HAP-1 (cell line): ENCODE measurements around the gene P4HTM.
"Not testable (repeated sequence)": the region's sequence is repeated elsewhere in the genome, so short reads cannot be mapped to it uniquely, and the experiment has no call there.

Experiments
- DNase-seq, 2 experiments: peaks; one replicate each; pipeline ENCODE4 v3.0.0-alpha.2; 2016 to 2020; ENCODE audit warnings: low spot score in 2 of 2
- H3K27me3 ChIP-seq: fragments of 250-450 bp; sonication (Bioruptor Pico); 2 replicates; pipeline ENCODE4 v1.5.1; 2020; ENCODE audit warnings: low read depth, mild to moderate bottlenecking, moderate library complexity
- H3K36me3 ChIP-seq: fragments of 250-450 bp; sonication (Bioruptor Pico); replicated peaks from 2 replicates; pipeline ENCODE4 v1.5.1; 2020; ENCODE audit warnings: mild to moderate bottlenecking
- H3K4me1 ChIP-seq: fragments of 250-450 bp; sonication (Bioruptor Pico); 2 replicates; pipeline ENCODE4 v1.5.1; 2020; ENCODE audit warnings: mild to moderate bottlenecking
- H3K4me3 ChIP-seq: fragments of 250-450 bp; sonication (Bioruptor Pico); 2 replicates; pipeline ENCODE4 v1.5.1; 2020; ENCODE audit warnings: mild to moderate bottlenecking, moderate library complexity
- H3K9me3 ChIP-seq: fragments of 250-450 bp; sonication (Bioruptor Pico); 2 replicates; pipeline ENCODE4 v1.5.1; 2020; ENCODE audit warnings: mild to moderate bottlenecking, moderate library complexity
- in situ Hi-C: fragments of 300-500 bp; cut with MboI; formaldehyde crosslinking; loops from 3 replicates; pipeline ENCODE4 v1.14.3; 2020; ENCODE audit warnings: low sequenced_read_pairs, inconsistent platforms, mixed read lengths

The P4HTM gene

DNA sequence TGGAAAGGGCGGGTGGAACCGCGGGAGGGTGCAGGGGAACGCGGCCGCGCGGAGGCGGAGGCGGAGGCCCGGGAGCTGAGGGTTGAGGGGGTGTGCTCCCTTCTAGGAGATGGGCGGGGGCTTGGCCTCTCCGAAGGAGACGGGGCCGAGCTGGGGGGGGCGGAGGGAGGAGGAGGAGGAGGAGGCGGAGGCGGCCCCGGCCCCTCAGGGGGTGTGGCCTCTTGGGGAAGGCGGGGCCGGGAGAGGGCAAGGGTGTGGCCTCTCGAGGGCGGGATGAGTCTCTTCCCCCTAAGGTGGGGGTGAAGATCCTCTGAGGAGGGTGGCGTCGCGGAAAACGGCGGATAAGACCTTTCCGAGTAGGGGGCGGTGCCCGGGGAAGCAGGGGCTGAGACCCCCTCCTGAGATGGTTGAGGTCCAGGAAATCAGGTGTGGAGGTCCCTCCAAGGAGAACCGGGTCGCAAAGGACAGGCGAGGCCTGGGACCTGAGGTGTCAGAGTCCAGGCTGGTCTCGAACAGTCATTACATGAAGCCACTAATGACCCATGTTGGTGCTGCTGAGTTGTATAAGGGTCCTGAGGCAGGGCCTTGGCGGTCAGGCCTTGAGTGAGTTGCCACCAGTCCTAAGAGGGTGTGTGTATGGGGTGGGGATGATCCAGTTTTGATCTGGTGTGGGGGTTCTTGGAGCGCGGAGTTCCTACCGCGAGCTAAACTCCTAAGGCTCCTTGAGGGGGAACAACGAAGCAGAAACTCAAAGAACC lies 17.9 kb downstream of the P4HTM start:
- Histone ChIP-seq H3K9me3 (no peaks in the 10 kb centered on the region), H3K4me3 (peak overlapping the region; percentile 79), H3K4me1 (peaks cover 13% of the 10 kb centered on the region), H3K27me3 (no peaks in the 10 kb centered on the region), H3K36me3 (peaks cover 11% of the 10 kb centered on the region)
- in situ Hi-C loops: no loop called here
- DNase-seq: peak; percentile 83 to 97

GRCh38 chr3:49008627-49009026 lies 18.6 kb downstream of the P4HTM start:
- DNase-seq, in situ Hi-C loops, H3K9me3 ChIP-seq, H3K27me3 ChIP-seq: not testable (repeated sequence)
- Histone ChIP-seq H3K36me3 (peaks cover 11% of the 10 kb centered on the region), H3K4me1 (peaks cover 13% of the 10 kb centered on the region), H3K4me3 (peak overlapping the region; percentile 79)

GRCh38 chr3:49009396-49009795 lies 19.4 kb downstream of the P4HTM start:
- Histone ChIP-seq H3K36me3 (peaks cover 19% of the 10 kb centered on the region), H3K4me3 (no peak overlapping the region), H3K4me1 (peaks cover 13% of the 10 kb centered on the region), H3K27me3 (no peaks in the 10 kb centered on the region), H3K9me3 (no peaks in the 10 kb centered on the region)
- DNase-seq: no peak
- in situ Hi-C loops: no loop called here

- Histone ChIP-seq H3K36me3 (peaks cover 46% of the 10 kb centered on the region), H3K9me3 (no peaks in the 10 kb centered on the region), H3K4me3 (no peak overlapping the region), H3K4me1 (peaks cover 7% of the 10 kb centered on the region), H3K27me3 (no peaks in the 10 kb centered on the region)
- DNase-seq: no peak
- in situ Hi-C loops: no loop called here
These were observed 22.5 kb downstream of the P4HTM start for GRCh38 chr3:49012441-49013017.

- no peaks in the 10 kb centered on the region for H3K9me3 ChIP-seq
- no peaks in the 10 kb centered on the region for H3K27me3 ChIP-seq
- in situ Hi-C loops: no loop called here
- no peak for DNase-seq
- H3K4me1 ChIP-seq: peaks cover 4% of the 10 kb centered on the region
- peaks cover 46% of the 10 kb centered on the region for H3K36me3 ChIP-seq
- H3K4me3 ChIP-seq: no peak overlapping the region
These were observed 23.2 kb downstream of the P4HTM start for GRCh38 chr3:49013113-49013737.

DNA sequence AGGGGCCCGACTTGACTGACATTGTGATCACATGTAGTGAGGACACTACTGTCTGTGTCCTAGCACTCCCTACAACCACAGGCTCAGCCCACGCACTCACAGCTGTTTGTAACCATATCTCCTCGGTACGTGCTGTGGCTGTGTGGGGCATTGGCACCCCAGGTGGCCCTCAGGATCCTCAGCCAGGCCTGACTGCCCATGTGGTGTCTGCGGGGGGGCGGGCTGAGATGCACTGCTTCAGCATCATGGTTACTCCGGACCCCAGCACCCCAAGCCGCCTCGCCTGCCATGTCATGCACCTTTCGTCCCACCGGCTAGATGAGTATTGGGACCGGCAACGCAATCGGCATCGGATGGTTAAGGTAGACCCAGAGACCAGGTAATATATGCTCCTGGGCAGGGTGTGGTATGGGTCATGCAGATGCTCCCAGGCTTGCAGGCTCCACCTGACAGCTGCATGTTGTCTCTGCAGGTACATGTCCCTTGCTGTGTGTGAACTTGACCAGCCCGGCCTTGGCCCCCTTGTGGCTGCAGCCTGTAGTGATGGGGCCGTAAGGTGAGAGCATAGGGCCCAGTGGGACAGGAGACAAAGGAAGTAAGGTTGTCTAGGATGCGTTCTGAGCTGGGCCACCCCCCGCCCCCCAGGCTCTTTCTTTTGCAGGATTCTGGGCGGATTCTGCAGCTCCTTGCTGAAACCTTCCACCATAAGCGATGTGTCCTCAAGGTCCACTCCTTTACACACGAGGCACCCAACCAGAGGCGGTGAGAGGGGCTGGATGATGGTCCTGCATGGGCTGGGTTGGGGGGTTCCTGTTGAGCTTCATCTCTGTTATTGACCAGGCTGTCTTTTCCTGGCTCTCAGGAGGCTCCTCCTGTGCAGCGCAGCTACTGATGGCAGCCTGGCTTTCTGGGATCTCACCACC lies 24.0 kb downstream of the P4HTM start:
- DNase-seq: peak in 1 of 2 experiments; percentile 72
- in situ Hi-C loops: no loop called here
- Histone ChIP-seq H3K36me3 (peaks cover 46% of the 10 kb centered on the region), H3K9me3 (no peaks in the 10 kb centered on the region), H3K4me3 (no peak overlapping the region), H3K4me1 (peaks cover 3% of the 10 kb centered on the region; the same call in 1 of the 2 replicates), H3K27me3 (no peaks in the 10 kb centered on the region)

- in situ Hi-C loops: no loop called here
These were observed 25.0 kb downstream of the P4HTM start for GRCh38 chr3:49015072-49015471.

DNA sequence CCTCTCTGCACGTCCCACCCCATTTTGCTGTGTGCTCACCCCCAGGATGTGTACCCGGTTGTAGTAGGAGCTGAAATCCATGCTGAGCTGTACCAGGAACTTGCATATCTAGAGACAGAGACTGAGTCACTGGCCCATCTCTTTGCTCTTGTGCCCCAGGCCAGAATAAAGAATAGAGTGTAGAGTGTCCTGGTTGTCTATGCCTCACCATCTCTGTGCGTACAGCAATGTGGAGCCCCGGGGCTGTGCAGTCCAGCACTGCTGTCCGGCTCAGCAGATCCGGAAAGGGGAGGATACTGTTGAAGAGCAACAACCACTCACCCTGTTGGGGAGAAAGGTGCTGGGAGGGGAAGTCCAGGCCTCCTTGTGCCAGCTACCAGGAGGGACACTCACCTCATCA lies 25.7 kb downstream of the P4HTM start:
- Histone ChIP-seq H3K4me3 (no peak overlapping the region), H3K27me3 (no peaks in the 10 kb centered on the region), H3K9me3 (no peaks in the 10 kb centered on the region), H3K36me3 (peaks cover 46% of the 10 kb centered on the region), H3K4me1 (peaks cover 14% of the 10 kb centered on the region)
- DNase-seq: no peak
- in situ Hi-C loops: no loop called here

More at GRCh38 chr3:49015072-49015471, 25.0 kb downstream of the P4HTM start:
- Histone ChIP-seq H3K27me3 (no peaks in the 10 kb centered on the region), H3K36me3 (peaks cover 46% of the 10 kb centered on the region), H3K4me1 (peaks cover 13% of the 10 kb centered on the region), H3K4me3 (no peak overlapping the region), H3K9me3 (no peaks in the 10 kb centered on the region)
- no peak for DNase-seq

GRCh38 chr3:49016414-49017228 lies 26.6 kb downstream of the P4HTM start:
- H3K36me3 ChIP-seq: peaks cover 47% of the 10 kb centered on the region
- H3K4me1 ChIP-seq: peaks cover 14% of the 10 kb centered on the region
- in situ Hi-C loops: no loop called here
- DNase-seq: no peak
- peak overlapping the region; percentile 84; the same call in 1 of the 2 replicates for H3K4me3 ChIP-seq
- H3K9me3 ChIP-seq: no peaks in the 10 kb centered on the region
- no peaks in the 10 kb centered on the region for H3K27me3 ChIP-seq

- H3K4me3 ChIP-seq: peak overlapping the region; percentile 84
- no peaks in the 10 kb centered on the region for H3K9me3 ChIP-seq
- peaks cover 44% of the 10 kb centered on the region for H3K36me3 ChIP-seq
- in situ Hi-C loops: no loop called here
- DNase-seq: no peak
- peaks cover 14% of the 10 kb centered on the region for H3K4me1 ChIP-seq
- no peaks in the 10 kb centered on the region for H3K27me3 ChIP-seq
These were observed 27.4 kb downstream of the P4HTM start for GRCh38 chr3:49017229-49017970.

GRCh38 chr3:49017971-49018706 lies 28.1 kb downstream of the P4HTM start, which contains the start of gene DALRD3:
Gene DALRD3, minus strand, starts transcription at chr3:49018580. Its CDS starts 16 bp downstream, at chr3:49018564.
- H3K4me3 ChIP-seq: peak within 1 kb of the TSS; percentile 84
- H3K4me1 ChIP-seq: peaks cover 18% of the 10 kb centered on the region
- H3K9me3 ChIP-seq: no peaks in the 10 kb centered on the region
- DNase-seq: peak; percentile 65 to 82
- H3K27me3 ChIP-seq: no peaks in the 10 kb centered on the region
- in situ Hi-C loops: no loop called here
- H3K36me3 ChIP-seq: peaks cover 45% of the 10 kb centered on the region

- DNase-seq: no peak
- in situ Hi-C loops: no loop called here
- H3K36me3 ChIP-seq: peaks cover 49% of the 10 kb centered on the region
- H3K4me3 ChIP-seq: peak overlapping the region; percentile 84
- no peaks in the 10 kb centered on the region for H3K9me3 ChIP-seq
- peaks cover 19% of the 10 kb centered on the region for H3K4me1 ChIP-seq
- H3K27me3 ChIP-seq: no peaks in the 10 kb centered on the region
These were observed 28.6 kb downstream of the P4HTM start for GRCh38 chr3:49018707-49019006.
